ENCODE measurements around the gene LSAMP. TPM values are rescaled to one million over a fixed set of nuclear protein-coding genes. Genes with fewer than 3 reads are reported as not detected.

Gene LSAMP
- total RNA-seq, 1 donor from 2014 or later = 1.1 TPM

- Mint-ChIP-seq H3K27me3 (ENCODE audit: low read depth) (no peaks in the 10 kb centered on the region), H3K27ac (ENCODE audit: unreplicated experiment) (no peak overlapping the region), H3K4me1 (ENCODE audit: low read depth) (peaks cover 8% of the 10 kb centered on the region), H3K36me3 (ENCODE audit: low read depth) (no peaks in the 10 kb centered on the region), H3K9me3 (ENCODE audit: low read depth) (no peaks in the 10 kb centered on the region), H3K4me3 (ENCODE audit: unreplicated experiment) (no peak overlapping the region)
- no peak for DNase-seq (ENCODE audit: low spot score)
- no peak for TF ChIP-seq CTCF (IDR thresholded peaks at IDR 0.05)
Measured at GRCh38 chr3:116040152-116040551, 405.1 kb downstream of the LSAMP start.

GRCh38 chr3:116039651-116039985, 405.7 kb downstream of the LSAMP start:
- no peak for DNase-seq (ENCODE audit: low spot score)
- Mint-ChIP-seq H3K4me3 (ENCODE audit: unreplicated experiment) (no peak overlapping the region), H3K9me3 (ENCODE audit: low read depth) (no peaks in the 10 kb centered on the region), H3K4me1 (ENCODE audit: low read depth) (peaks cover 11% of the 10 kb centered on the region), H3K36me3 (ENCODE audit: low read depth) (no peaks in the 10 kb centered on the region), H3K27ac (ENCODE audit: unreplicated experiment) (no peak overlapping the region), H3K27me3 (ENCODE audit: low read depth) (no peaks in the 10 kb centered on the region)
- no peak for TF ChIP-seq CTCF (IDR thresholded peaks at IDR 0.05)

- Mint-ChIP-seq H3K27me3 (ENCODE audit: low read depth) (no peaks in the 10 kb centered on the region), H3K4me1 (ENCODE audit: low read depth) (peaks cover 15% of the 10 kb centered on the region), H3K27ac (ENCODE audit: unreplicated experiment) (no peak overlapping the region), H3K9me3 (ENCODE audit: low read depth) (no peaks in the 10 kb centered on the region), H3K36me3 (ENCODE audit: low read depth) (no peaks in the 10 kb centered on the region), H3K4me3 (ENCODE audit: unreplicated experiment) (no peak overlapping the region)
- no peak for DNase-seq (ENCODE audit: low spot score)
- no peak for TF ChIP-seq CTCF (IDR thresholded peaks at IDR 0.05)
Measured at GRCh38 chr3:116038968-116039650, 406.2 kb downstream of the LSAMP start.

GRCh38 chr3:116037954-116038911, 407.1 kb downstream of the LSAMP start:
- H3K36me3 Mint-ChIP-seq (ENCODE audit: low read depth) = no peaks in the 10 kb centered on the region
- H3K4me3 Mint-ChIP-seq (ENCODE audit: unreplicated experiment) = no peak overlapping the region
- H3K9me3 Mint-ChIP-seq (ENCODE audit: low read depth) = no peaks in the 10 kb centered on the region
- no peak for TF ChIP-seq CTCF (IDR thresholded peaks at IDR 0.05)
- H3K27ac Mint-ChIP-seq (ENCODE audit: unreplicated experiment) = no peak overlapping the region
- no peak for DNase-seq (ENCODE audit: low spot score)
- H3K27me3 Mint-ChIP-seq (ENCODE audit: low read depth) = no peaks in the 10 kb centered on the region
- peaks cover 15% of the 10 kb centered on the region for H3K4me1 Mint-ChIP-seq (ENCODE audit: low read depth)

- TF ChIP-seq CTCF (IDR thresholded peaks at IDR 0.05) = no peak
Measured at GRCh38 chr3:116035429-116035828, 409.9 kb downstream of the LSAMP start.

More at GRCh38 chr3:116035429-116035828, 409.9 kb downstream of the LSAMP start:
- Mint-ChIP-seq H3K27me3 (ENCODE audit: low read depth) (no peaks in the 10 kb centered on the region), H3K36me3 (ENCODE audit: low read depth) (no peaks in the 10 kb centered on the region), H3K9me3 (ENCODE audit: low read depth) (no peaks in the 10 kb centered on the region), H3K4me1 (ENCODE audit: low read depth) (peaks cover 15% of the 10 kb centered on the region), H3K27ac (ENCODE audit: unreplicated experiment) (no peak overlapping the region), H3K4me3 (ENCODE audit: unreplicated experiment) (no peak overlapping the region)
- no peak for DNase-seq (ENCODE audit: low spot score)
